ENCODE measurements around the gene CCDC85C.

GRCh38 chr14:99576761-99577705, 27.0 kb downstream of the CCDC85C start:
- TF ChIP-seq CTCF (IDR thresholded peaks at IDR 0.05 in 2 of 3, conservative IDR thresholded peaks at IDR 0.05 in 1 of 3; ENCODE audit: borderline replicate concordance in 1 of 3, insufficient read depth in 1 of 3, low read depth in 2 of 3, low read length in 2 of 3) (no peak), POLR2A (IDR thresholded peaks at IDR 0.05; ENCODE audit: borderline replicate concordance, extremely low read depth, insufficient read depth, insufficient read length) (no peak), EZH2 (IDR thresholded peaks at IDR 0.05) (no peak), EZH2phosphoT487 (IDR thresholded peaks at IDR 0.05; ENCODE audit: borderline replicate concordance) (no peak), SRF (IDR thresholded peaks at IDR 0.05; ENCODE audit: low read depth) (no peak), POLR2AphosphoS5 (IDR thresholded peaks at IDR 0.05; ENCODE audit: low read depth, low read length) (no peak), ZNF274 (IDR thresholded peaks at IDR 0.05; ENCODE audit: low read depth, low read length) (no peak), TCF7L2 (IDR thresholded peaks at IDR 0.05; ENCODE audit: borderline replicate concordance, extremely low read depth, insufficient read depth, insufficient read length) (no peak), EGR1 (IDR thresholded peaks at IDR 0.05; ENCODE audit: low read depth) (no peak)
- TF ChIP-seq, protein P1, sequence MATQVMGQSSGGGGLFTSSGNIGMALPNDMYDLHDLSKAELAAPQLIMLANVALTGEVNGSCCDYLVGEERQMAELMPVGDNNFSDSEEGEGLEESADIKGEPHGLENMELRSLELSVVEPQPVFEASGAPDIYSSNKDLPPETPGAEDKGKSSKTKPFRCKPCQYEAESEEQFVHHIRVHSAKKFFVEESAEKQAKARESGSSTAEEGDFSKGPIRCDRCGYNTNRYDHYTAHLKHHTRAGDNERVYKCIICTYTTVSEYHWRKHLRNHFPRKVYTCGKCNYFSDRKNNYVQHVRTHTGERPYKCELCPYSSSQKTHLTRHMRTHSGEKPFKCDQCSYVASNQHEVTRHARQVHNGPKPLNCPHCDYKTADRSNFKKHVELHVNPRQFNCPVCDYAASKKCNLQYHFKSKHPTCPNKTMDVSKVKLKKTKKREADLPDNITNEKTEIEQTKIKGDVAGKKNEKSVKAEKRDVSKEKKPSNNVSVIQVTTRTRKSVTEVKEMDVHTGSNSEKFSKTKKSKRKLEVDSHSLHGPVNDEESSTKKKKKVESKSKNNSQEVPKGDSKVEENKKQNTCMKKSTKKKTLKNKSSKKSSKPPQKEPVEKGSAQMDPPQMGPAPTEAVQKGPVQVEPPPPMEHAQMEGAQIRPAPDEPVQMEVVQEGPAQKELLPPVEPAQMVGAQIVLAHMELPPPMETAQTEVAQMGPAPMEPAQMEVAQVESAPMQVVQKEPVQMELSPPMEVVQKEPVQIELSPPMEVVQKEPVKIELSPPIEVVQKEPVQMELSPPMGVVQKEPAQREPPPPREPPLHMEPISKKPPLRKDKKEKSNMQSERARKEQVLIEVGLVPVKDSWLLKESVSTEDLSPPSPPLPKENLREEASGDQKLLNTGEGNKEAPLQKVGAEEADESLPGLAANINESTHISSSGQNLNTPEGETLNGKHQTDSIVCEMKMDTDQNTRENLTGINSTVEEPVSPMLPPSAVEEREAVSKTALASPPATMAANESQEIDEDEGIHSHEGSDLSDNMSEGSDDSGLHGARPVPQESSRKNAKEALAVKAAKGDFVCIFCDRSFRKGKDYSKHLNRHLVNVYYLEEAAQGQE (IDR thresholded peaks at IDR 0.05; ENCODE audit: low read depth): no peak
- TF ChIP-seq, protein P2, sequence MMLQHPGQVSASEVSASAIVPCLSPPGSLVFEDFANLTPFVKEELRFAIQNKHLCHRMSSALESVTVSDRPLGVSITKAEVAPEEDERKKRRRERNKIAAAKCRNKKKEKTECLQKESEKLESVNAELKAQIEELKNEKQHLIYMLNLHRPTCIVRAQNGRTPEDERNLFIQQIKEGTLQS (IDR thresholded peaks at IDR 0.05): no peak

Data from HCT116 (cell line).